Activated naive CD8-positive, alpha-beta T cell treated with anti-CD3 and anti-CD28 coated beads for 36 hours (primary cell): ENCODE data around the gene STARD9. TPM values are rescaled to one million over a fixed set of nuclear protein-coding genes. Genes with fewer than 3 reads are reported as not detected.
"Not testable (repeated sequence)": the region's sequence is repeated elsewhere in the genome, so short reads cannot be mapped to it uniquely, and the experiment has no call there.

ENCODE experiments used
- DNase-seq: peaks from one replicate; pipeline ENCODE4 v3.0.0; 2021
- H3K27ac Mint-ChIP-seq: one replicate; pipeline ENCODE4 v1.8.0; 2022; ENCODE audit warnings: mild to moderate bottlenecking, moderate library complexity, mixed read lengths
- H3K27me3 Mint-ChIP-seq: one replicate; pipeline ENCODE4 v1.8.0; 2022; ENCODE audit warnings: mild to moderate bottlenecking, mixed read lengths
- H3K36me3 Mint-ChIP-seq: one replicate; pipeline ENCODE4 v1.8.0; 2021; ENCODE audit warnings: mild to moderate bottlenecking, mixed read lengths
- H3K4me1 Mint-ChIP-seq: one replicate; pipeline ENCODE4 v1.8.0; 2021; ENCODE audit warnings: mixed read lengths
- H3K4me3 Mint-ChIP-seq: one replicate; pipeline ENCODE4 v1.8.0; 2022; ENCODE audit warnings: mild to moderate bottlenecking, moderate library complexity, mixed read lengths
- H3K9me3 Mint-ChIP-seq: one replicate; pipeline ENCODE4 v1.8.0; 2022; ENCODE audit warnings: mixed read lengths
- total RNA-seq, 2 experiments: library from RNA; stranded (reverse); gene quantifications; one replicate each; pipeline ENCODE4 v1.2.3, GENCODE V29; 2021

The STARD9 gene
- total RNA-seq, 2 experiments from 2014 or later = 4.2 to 4.4 TPM

DNA sequence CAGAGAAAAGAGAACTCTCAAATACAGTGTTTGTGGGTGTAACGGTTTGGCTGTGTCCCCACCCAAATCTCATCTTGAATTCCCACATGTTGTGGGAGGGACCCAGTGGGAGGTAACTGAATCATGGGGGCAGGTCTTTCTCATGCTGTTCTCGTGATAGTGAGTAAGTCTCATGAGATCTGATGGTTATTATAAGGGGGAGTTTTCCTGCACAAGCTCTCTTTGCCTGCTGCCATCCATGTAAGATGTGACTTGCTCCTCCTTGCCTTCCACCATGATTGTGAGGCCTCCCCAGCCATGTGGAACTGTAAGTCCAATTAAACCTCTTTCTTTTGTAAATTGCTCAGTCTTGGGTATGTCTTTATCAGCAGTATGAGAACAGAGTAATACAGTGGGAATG is 186.4 kb downstream of the STARD9 start:
- not testable (repeated sequence) for H3K4me1 Mint-ChIP-seq, H3K27ac Mint-ChIP-seq, H3K4me3 Mint-ChIP-seq, DNase-seq, H3K27me3 Mint-ChIP-seq
- H3K9me3 Mint-ChIP-seq = peaks cover 32% of the 10 kb centered on the region
- H3K36me3 Mint-ChIP-seq = peaks cover 55% of the 10 kb centered on the region

DNA sequence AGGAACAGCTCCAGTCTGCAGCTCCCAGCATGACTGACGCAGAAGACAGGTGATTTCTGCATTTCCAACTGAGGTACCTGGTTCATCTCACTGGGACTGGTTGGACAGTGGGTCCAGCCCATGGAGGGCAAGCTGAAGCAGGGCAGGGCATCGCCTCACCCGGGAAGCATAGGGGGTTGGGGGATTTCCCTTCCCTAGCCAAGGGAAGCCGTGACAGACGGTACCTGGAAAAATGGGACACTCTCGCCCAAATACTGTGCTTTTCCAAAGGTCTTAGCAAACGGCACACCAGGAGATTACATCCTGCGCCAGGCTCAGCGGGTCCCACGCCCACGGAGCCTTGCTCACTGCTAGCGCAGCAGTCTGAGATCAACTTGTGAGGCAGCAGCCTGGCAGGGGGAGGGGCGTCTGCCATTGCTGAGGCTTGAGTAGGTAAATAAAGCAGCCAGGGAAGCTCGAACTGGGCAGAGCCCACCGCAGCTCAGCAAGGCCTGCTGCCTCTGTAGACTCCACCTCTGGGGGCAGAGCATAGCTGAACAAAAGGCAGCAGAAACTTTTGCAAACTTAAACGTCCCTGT is 188.8 kb downstream of the STARD9 start:
- not testable (repeated sequence) for H3K4me1 Mint-ChIP-seq, H3K4me3 Mint-ChIP-seq, H3K27me3 Mint-ChIP-seq, DNase-seq, H3K27ac Mint-ChIP-seq
- peaks cover 78% of the 10 kb centered on the region for H3K36me3 Mint-ChIP-seq
- H3K9me3 Mint-ChIP-seq = peaks cover 48% of the 10 kb centered on the region

DNA sequence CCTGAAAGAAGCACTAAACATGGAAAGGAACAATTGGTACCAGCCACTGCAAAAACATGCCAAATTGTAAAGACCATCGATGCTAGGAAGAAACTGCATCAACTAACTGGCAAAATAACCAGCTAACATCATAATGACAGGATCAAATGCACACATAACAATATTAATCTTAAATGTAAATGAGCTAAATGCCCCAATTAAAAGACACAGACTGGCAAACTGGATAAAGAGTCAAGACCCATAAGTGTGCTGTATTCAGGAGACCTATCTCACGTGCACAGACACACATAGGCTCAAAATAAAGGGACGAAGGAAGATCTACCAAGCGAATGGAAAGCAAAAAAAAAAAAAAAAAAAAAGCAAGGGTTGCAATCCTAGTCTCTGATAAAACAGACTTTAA is 190.7 kb downstream of the STARD9 start:
- peaks cover 78% of the 10 kb centered on the region for H3K36me3 Mint-ChIP-seq
- not testable (repeated sequence) for H3K4me1 Mint-ChIP-seq, DNase-seq

More for the DNA sequence above, 190.7 kb downstream of the STARD9 start:
- not testable (repeated sequence) for H3K27ac Mint-ChIP-seq, H3K27me3 Mint-ChIP-seq, H3K4me3 Mint-ChIP-seq
- H3K9me3 Mint-ChIP-seq = peaks cover 49% of the 10 kb centered on the region

Other genes starting within 250 kb of the STARD9 start
- 1 to 10 TPM; 1.4 to 1.8 TPM for gene CAPN3, start 216.1 kb upstream of the STARD9 start, total RNA-seq
- 10 to 100 TPM; 53.1 to 55.8 TPM for gene ZNF106, start 84.5 kb upstream of the STARD9 start, total RNA-seq
- gene SNAP23, start 80.0 kb upstream of the STARD9 start, total RNA-seq = 10 to 100 TPM; 37.6 to 42.3 TPM
- 10 to 100 TPM; 17.0 to 19.1 TPM for gene LRRC57, start 26.8 kb upstream of the STARD9 start, total RNA-seq
- gene HAUS2, start 26.8 kb upstream of the STARD9 start, total RNA-seq = 10 to 100 TPM; 54.0 to 55.1 TPM
- 10 to 100 TPM; 14.3 to 17.9 TPM for gene CDAN1, start 161.5 kb downstream of the STARD9 start, total RNA-seq